Naive B cell (primary cell): Measurements from ENCODE around the gene RSPO4. TPM values are rescaled to one million over a fixed set of nuclear protein-coding genes. Genes with fewer than 3 reads are reported as not detected.
A peak's percentile ranks its signal among the peaks of the same experiment; 100 is the strongest.
"Not testable (repeated sequence)": the region's sequence is repeated elsewhere in the genome, so short reads cannot be mapped to it uniquely, and the experiment has no call there.

Experiments
- ATAC-seq, 2 donors: fragments of 150-1000 bp; cut with Tn5 transposase; 2 replicates each; pipeline ENCODE4 v1.10.0; 2021; ENCODE audit warnings: low read depth in 2 of 2, mild to moderate bottlenecking in 2 of 2, moderate library complexity in 2 of 2
- DNase-seq: peaks from one replicate; pipeline ENCODE4 v3.0.0; 2022
- H3K27ac Mint-ChIP-seq, 6 donors: one replicate each; pipeline ENCODE4 v1.8.0; 2020 to 2022; ENCODE audit warnings: mild to moderate bottlenecking in 6 of 6, mixed read lengths in 6 of 6, moderate library complexity in 5 of 6, inconsistent platforms in 2 of 6
- H3K27me3 Mint-ChIP-seq, 3 donors: one replicate each; pipeline ENCODE4 v1.8.0; 2021 to 2022; ENCODE audit warnings: mixed read lengths in 3 of 3, mild to moderate bottlenecking in 1 of 3
- H3K36me3 Mint-ChIP-seq, 2 donors: one replicate each; pipeline ENCODE4 v1.8.0; 2020 to 2022; ENCODE audit warnings: mixed read lengths in 2 of 2, inconsistent platforms in 1 of 2, mild to moderate bottlenecking in 1 of 2
- H3K4me1 Mint-ChIP-seq, 3 donors: one replicate each; pipeline ENCODE4 v1.8.0; 2020 to 2022; ENCODE audit warnings: mixed read lengths in 3 of 3, inconsistent platforms in 1 of 3, mild to moderate bottlenecking in 1 of 3, moderate library complexity in 1 of 3
- H3K4me3 Mint-ChIP-seq, 8 donors: one replicate each; pipeline ENCODE4 v1.8.0; 2020 to 2022; ENCODE audit warnings: mild to moderate bottlenecking in 8 of 8, mixed read lengths in 8 of 8, moderate library complexity in 8 of 8, inconsistent platforms in 2 of 8
- H3K9me3 Mint-ChIP-seq, 7 donors: one replicate each; pipeline ENCODE4 v1.8.0; 2020 to 2022; ENCODE audit warnings: mixed read lengths in 7 of 7, mild to moderate bottlenecking in 5 of 7, inconsistent platforms in 2 of 7, moderate library complexity in 1 of 7
- polyA plus RNA-seq, 6 donors: library from polyadenylated mRNA; unstranded; fragments of 300-500 nt; fragmentation: Illumina TruSeq; gene quantifications; one replicate each; pipeline ENCODE4 v1.2.3, GENCODE V29; 2021; ENCODE audit warnings: low read depth in 6 of 6

Gene RSPO4
- polyA plus RNA-seq: not detected

DNA sequence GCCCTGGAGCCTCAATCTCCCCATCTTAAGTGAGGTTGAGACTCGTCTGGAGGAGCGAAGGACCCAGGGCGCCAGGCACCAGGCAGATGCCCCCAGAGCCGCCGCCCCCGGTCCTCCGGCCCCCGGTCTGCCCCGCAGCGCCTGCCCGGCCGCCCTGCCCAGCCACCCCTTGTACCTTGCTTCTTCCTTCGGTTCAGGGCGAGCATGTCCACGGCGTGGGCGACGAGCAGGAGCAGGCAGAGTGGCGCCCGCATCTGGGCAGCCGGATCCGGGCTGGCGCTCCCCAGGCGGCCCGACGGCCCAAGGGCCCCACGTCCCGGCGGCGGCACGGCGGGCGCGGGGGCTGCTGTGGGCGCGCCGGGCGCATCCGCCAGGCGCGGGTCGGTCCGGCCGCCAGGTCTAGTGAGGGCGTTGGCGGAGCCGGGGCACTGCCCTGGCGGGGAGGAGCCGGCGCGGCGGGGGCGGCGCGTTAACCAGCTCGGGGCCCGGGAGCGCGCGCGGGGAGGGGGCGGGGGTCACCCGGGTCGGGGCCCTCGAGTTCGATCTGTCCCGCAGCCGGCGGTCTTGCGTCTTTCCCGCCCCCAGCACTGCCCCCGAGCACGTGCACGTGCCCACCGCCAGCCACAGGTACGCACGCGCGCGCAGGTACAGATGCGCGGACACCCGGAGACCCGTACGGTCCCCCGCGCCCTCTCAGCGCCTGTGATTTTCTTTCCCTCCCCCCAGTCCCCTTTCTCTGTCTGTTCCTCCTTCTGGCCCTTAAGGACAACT lies at the start of gene RSPO4:
RSPO4 (minus strand) TSS at position 401 of the 771 bp plus-strand sequence; CDS start at position 254, 147 bp downstream.
- peak within 1 kb of the TSS in 2 of 6 donors; percentile 29 to 93 for H3K27ac Mint-ChIP-seq

DNA sequence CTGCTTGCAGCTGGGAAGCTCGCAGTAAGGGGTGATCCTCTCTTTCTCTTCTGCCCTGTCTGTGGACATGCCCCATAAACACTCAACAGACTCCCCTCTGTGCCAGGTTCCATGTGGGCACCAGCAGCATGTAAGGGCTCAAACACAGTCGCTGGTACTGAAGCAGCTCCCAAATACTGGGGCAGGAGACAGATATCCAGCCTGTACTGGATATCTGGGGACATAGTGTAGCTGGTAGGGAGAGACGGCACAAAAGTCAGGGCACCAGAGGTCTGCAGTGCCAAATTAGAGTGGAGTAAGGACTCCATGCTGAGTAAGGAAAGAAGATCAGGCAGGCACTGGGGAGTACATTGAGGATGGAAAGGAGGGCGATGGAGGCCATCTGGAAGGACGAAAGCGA lies 48.3 kb upstream of the RSPO4 start:
- H3K4me3 Mint-ChIP-seq: no peak overlapping the region
- DNase-seq: no peak
- no peak overlapping the region for H3K27ac Mint-ChIP-seq
- H3K9me3 Mint-ChIP-seq: peaks cover 0 to 7% (median 2%) of the 10 kb centered on the region in 7 donors
- ATAC-seq: no peak
- peaks cover 0 to 8% of the 10 kb centered on the region in 2 donors for H3K36me3 Mint-ChIP-seq
- no peaks in the 10 kb centered on the region for H3K27me3 Mint-ChIP-seq
- no peaks in the 10 kb centered on the region for H3K4me1 Mint-ChIP-seq

More for the DNA sequence above, at the start of gene RSPO4:
- peaks cover 45 to 63% (median 58%) of the 10 kb centered on the region in 3 donors for H3K27me3 Mint-ChIP-seq
- no peak for DNase-seq
- H3K9me3 Mint-ChIP-seq: peaks cover 0 to 4% (median 0%) of the 10 kb centered on the region in 7 donors
- H3K36me3 Mint-ChIP-seq: peaks cover 10% of the 10 kb centered on the region in 2 donors
- H3K4me1 Mint-ChIP-seq: peaks cover 7 to 12% (median 8%) of the 10 kb centered on the region in 3 donors
- peak within 1 kb of the TSS in 7 of 8 donors; percentile 4 to 60 (median 35) for H3K4me3 Mint-ChIP-seq
- no peak for ATAC-seq

DNA sequence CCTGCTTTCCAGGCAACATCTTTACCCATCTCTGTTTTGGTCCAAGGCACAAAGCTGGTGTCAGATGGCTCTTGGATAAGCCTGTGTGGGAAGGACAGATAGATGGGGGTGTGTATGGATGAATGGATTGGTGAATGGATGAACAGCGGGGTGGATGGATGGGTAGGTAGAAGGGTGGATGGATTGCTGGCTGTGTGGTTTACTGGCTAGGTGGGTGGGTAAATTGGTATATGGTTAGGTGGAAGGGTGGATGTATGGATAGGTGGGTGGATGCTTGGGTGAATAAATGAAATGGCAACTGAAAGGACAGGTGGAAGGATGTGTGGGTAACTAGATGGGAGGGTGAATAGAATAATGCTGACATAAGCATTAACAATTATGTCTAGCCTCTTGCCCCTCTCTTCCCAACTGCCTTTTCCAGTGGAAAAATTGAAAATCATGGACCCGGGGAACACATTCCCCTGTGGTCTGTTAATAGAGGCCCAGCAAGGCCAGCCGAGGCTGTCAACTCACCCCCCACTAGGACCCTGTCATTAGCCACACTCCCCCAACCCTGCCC lies 43.8 kb upstream of the RSPO4 start:
- peaks cover 0 to 5% (median 0%) of the 10 kb centered on the region in 3 donors for H3K27me3 Mint-ChIP-seq
- peak overlapping the region in 1 of 8 donors; percentile 59 for H3K4me3 Mint-ChIP-seq
- H3K27ac Mint-ChIP-seq: peak overlapping the region in 1 of 6 donors; percentile 12
- ATAC-seq: no peak
- peaks cover 0 to 8% of the 10 kb centered on the region in 2 donors for H3K36me3 Mint-ChIP-seq
- H3K4me1 Mint-ChIP-seq: no peaks in the 10 kb centered on the region
- no peak for DNase-seq
- H3K9me3 Mint-ChIP-seq: peaks cover 0 to 7% (median 2%) of the 10 kb centered on the region in 7 donors

DNA sequence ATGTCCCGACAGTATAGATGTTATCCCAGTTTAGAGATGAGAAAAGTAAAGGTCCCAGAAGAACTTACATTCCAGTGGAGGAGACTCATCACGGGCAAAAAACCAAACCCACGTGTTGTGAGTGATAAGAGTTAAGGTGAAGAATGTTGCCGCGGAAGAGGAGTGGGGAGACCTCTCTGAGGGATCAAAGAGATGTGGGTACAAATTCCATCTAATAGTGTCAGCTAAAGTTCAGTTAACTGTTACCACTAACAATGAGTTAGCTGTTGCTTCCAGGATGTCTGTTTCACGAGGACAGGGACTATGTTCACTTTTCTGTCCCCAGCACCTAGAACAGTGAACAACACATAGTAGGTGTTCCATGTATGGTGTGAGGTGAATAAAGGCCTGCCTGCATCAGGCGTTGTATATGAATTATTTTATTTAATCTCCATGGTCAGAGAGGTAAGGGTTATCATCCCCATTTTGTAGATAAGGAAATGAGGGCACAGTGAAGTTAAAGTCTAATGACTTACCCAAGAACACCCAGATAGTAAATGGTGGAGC lies 39.8 kb upstream of the RSPO4 start:
- H3K9me3 Mint-ChIP-seq: peaks cover 0 to 3% (median 0%) of the 10 kb centered on the region in 7 donors
- peaks cover 0 to 5% (median 0%) of the 10 kb centered on the region in 3 donors for H3K27me3 Mint-ChIP-seq
- no peak overlapping the region for H3K4me3 Mint-ChIP-seq
- no peak overlapping the region for H3K27ac Mint-ChIP-seq
- peaks cover 0 to 2% of the 10 kb centered on the region in 2 donors for H3K36me3 Mint-ChIP-seq
- H3K4me1 Mint-ChIP-seq: no peaks in the 10 kb centered on the region
- no peak for DNase-seq
- ATAC-seq: no peak

DNA sequence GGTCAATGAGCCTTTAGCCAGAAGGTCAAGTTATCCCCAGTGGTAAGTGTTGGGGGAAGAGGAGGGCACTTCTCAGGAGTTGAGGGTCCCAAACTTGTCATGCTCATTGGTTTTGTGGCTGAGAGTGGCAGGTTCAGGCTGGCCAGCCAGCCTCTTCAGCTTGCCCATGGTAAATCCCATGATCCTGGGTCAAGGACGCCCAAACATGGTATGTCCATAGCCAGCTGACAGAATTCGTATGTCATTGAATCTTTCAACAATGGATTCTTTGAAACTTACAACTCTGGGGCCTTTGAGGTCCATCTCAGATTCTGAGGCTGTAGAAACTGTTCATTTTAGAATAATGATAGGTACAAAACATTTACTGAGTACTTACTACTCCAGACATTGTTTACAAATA lies 36.1 kb upstream of the RSPO4 start:
- ATAC-seq (no peak), DNase-seq (no peak)
- no peaks in the 10 kb centered on the region for H3K27me3 Mint-ChIP-seq
- H3K4me3 Mint-ChIP-seq: no peak overlapping the region
- no peaks in the 10 kb centered on the region for H3K36me3 Mint-ChIP-seq
- peaks cover 7 to 14% (median 12%) of the 10 kb centered on the region in 3 donors for H3K4me1 Mint-ChIP-seq
- no peak overlapping the region for H3K27ac Mint-ChIP-seq
- H3K9me3 Mint-ChIP-seq: no peaks in the 10 kb centered on the region

DNA sequence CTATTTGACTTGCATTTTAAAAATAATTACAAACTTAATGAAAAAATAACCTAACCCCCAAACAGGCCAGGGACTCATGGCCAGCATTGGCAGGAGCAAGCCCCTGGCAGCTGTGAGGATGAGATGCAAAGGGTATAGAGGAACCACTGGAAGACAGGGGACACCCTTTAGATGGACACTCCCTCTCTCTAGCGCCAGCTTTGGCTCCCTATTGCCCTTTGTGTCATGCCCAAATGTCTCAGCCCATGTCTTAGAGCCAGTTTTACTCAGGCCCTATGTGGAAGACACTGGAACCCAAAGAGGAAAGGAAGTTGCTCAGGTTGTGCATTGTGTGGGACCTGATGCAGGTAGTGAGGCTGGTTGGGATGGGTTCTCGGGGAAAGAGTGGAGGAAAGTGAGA lies 34.9 kb upstream of the RSPO4 start:
- Mint-ChIP-seq H3K4me1 (peaks cover 7 to 18% (median 13%) of the 10 kb centered on the region in 3 donors), H3K27ac (no peak overlapping the region), H3K4me3 (no peak overlapping the region), H3K27me3 (no peaks in the 10 kb centered on the region), H3K36me3 (no peaks in the 10 kb centered on the region), H3K9me3 (no peaks in the 10 kb centered on the region)
- DNase-seq (no peak), ATAC-seq (no peak)

DNA sequence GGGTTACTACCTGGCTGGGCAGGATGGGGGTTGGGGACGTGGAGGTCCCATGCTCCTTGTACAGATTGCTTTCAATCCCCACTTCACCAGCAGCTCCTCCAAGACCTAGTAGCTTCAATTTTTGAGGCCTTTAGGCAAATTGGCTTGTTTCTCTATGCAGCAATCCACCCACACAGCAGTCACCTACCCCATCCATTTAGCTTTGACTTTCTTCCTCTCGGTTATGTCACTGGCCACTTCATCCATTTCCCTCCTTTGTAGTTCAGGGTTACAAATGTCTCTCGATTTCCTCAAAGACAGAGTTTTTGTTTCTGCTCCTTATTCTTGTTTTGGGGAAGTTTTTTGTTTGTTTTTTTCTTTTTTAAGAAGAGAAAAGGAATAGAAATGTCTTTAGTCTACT lies 33.4 kb upstream of the RSPO4 start:
- Mint-ChIP-seq H3K4me1 (peaks cover 7 to 18% (median 13%) of the 10 kb centered on the region in 3 donors), H3K4me3 (no peak overlapping the region), H3K9me3 (no peaks in the 10 kb centered on the region), H3K27ac (peak overlapping the region in 1 of 6 donors; percentile 2), H3K36me3 (no peaks in the 10 kb centered on the region), H3K27me3 (no peaks in the 10 kb centered on the region)
- DNase-seq (no peak), ATAC-seq (no peak)

DNA sequence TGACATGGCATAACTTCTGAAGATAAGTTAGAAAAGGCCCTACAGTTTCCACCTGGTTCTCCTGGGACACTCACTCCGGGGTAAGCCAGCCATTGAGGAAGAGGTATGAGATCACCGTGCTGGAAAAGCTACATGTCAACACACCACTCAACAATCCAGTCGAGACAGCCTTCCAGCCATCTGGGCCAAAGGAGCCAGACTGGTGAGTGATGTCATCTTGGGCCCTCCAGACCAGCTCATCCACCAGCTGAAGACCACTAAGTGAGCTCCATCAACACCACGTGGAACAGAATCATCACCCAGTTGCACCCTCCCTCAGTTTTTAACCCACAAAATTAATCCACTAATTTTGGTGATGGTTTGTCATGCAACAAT lies 32.3 kb upstream of the RSPO4 start:
- Mint-ChIP-seq H3K27ac (peak overlapping the region in 3 of 6 donors; percentile 51 to 86 (median 81)), H3K4me3 (peak overlapping the region in 1 of 8 donors; percentile 45), H3K27me3 (peaks cover 0 to 6% (median 0%) of the 10 kb centered on the region in 3 donors), H3K4me1 (peaks cover 10 to 18% (median 13%) of the 10 kb centered on the region in 3 donors), H3K9me3 (no peaks in the 10 kb centered on the region), H3K36me3 (no peaks in the 10 kb centered on the region)
- no peak for DNase-seq
- ATAC-seq: no peak

DNA sequence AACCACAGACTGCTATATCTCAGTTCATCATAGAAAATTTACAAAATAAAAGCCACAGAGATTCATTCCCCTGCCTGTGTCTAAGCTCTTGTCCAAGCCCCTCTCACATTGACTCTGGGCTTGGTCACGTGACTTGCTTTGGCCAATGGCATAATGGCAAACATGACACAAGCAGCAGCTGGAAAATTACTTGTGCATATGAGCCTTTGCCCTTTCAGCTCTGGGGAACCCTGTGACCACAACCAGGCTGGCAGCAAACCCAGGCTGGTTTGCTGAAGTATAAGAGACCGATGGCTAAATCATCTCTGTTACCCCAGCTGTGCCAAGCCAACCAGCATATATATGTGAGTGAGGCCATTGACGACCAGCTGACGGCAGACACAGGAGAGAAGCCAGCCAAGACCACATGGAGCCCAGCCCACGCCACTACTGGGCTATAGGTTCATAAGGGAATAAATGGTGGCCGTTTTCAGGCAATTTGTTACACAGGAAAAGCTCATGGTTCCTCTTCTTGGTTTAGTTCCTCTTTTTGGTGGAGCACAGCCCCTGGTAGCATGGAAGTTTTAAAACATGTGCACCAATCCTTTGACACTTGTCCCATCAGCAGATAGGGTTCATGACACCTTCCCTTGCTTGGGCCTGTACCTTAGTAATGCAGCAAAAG lies 31.8 kb upstream of the RSPO4 start:
- Mint-ChIP-seq H3K27ac (peak overlapping the region in 3 of 6 donors; percentile 51 to 86 (median 81)), H3K4me3 (peak overlapping the region in 2 of 8 donors; percentile 45 to 61), H3K36me3 (no peaks in the 10 kb centered on the region), H3K9me3 (no peaks in the 10 kb centered on the region), H3K27me3 (peaks cover 0 to 6% (median 0%) of the 10 kb centered on the region in 3 donors), H3K4me1 (peaks cover 10 to 18% (median 13%) of the 10 kb centered on the region in 3 donors)
- ATAC-seq (peak; percentile 72 to 74), DNase-seq (peak; percentile 24)

DNA sequence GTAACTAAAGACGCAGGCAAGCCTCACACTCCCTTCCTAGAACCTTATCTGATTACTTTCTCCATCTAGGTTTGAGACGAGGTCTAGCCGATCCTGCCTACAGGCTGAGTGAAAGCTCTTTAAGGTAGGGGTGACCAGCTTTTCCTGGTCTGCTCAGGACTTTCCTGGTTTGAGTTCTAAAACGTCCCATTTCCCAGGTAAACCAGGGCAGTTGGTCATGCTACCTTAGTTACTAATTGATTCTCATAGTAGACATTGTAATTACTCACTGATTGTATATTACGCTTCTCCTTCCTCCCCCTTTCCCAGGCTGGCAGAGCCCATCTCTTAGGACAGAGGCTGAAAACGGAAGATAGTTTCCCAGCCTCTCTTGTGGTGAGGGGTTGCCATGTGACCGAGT lies 27.9 kb upstream of the RSPO4 start:
- H3K9me3 Mint-ChIP-seq: peaks cover 0 to 3% (median 0%) of the 10 kb centered on the region in 7 donors
- H3K4me3 Mint-ChIP-seq: no peak overlapping the region
- H3K36me3 Mint-ChIP-seq: no peaks in the 10 kb centered on the region
- no peak for DNase-seq
- H3K27me3 Mint-ChIP-seq: peaks cover 0 to 11% (median 6%) of the 10 kb centered on the region in 3 donors
- H3K27ac Mint-ChIP-seq: no peak overlapping the region
- H3K4me1 Mint-ChIP-seq: peaks cover 13 to 18% (median 14%) of the 10 kb centered on the region in 3 donors
- no peak for ATAC-seq

DNA sequence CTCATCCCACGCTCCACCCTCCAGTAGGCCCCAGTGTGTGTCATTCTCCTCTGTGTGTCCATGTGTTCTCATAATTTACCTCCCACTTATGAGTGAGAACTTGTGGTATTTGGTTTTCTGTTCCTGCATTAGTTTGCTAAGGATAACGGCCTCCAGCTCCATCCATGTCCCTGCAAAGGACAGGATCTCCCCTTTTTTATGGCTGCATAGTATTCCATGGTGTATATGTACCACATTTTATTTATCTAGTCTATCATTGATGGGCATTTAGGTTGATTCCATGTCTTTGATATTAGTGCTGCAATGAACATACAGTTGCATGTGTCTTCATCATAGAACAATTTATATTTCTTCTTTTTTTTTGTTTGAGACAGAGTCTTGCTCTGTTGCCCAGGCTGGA lies 24.1 kb upstream of the RSPO4 start:
- not testable (repeated sequence) for H3K4me3 Mint-ChIP-seq, H3K4me1 Mint-ChIP-seq, H3K36me3 Mint-ChIP-seq, ATAC-seq, DNase-seq, H3K9me3 Mint-ChIP-seq
- Mint-ChIP-seq H3K27me3 (peaks cover 7 to 34% (median 22%) of the 10 kb centered on the region in 3 donors), H3K27ac (peak overlapping the region in 1 of 6 donors; percentile 52)

DNA sequence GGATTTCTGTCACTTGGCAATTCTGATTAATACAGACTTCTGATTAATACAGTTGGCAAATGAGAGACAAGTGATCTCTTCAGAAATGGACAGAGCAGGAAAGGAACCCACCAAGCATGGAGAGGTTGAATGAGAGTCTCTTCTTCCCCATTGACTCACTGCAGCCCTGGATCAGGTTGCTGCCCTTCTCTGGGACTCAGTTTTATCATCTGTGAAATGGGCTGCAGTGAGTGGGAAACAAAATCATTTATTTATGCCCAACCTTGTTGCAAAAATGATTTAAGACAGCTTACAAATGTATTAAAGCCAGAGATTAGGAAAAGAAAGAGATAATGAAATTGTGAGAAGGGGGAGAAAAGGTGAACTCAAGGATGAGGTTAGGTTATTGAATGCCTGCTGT lies 20.8 kb upstream of the RSPO4 start:
- peaks cover 0 to 3% (median 0%) of the 10 kb centered on the region in 7 donors for H3K9me3 Mint-ChIP-seq
- no peaks in the 10 kb centered on the region for H3K4me1 Mint-ChIP-seq
- no peak overlapping the region for H3K4me3 Mint-ChIP-seq
- ATAC-seq: no peak
- H3K27ac Mint-ChIP-seq: no peak overlapping the region
- peaks cover 16 to 46% (median 37%) of the 10 kb centered on the region in 3 donors for H3K27me3 Mint-ChIP-seq
- peaks cover 0 to 5% of the 10 kb centered on the region in 2 donors for H3K36me3 Mint-ChIP-seq
- no peak for DNase-seq

DNA sequence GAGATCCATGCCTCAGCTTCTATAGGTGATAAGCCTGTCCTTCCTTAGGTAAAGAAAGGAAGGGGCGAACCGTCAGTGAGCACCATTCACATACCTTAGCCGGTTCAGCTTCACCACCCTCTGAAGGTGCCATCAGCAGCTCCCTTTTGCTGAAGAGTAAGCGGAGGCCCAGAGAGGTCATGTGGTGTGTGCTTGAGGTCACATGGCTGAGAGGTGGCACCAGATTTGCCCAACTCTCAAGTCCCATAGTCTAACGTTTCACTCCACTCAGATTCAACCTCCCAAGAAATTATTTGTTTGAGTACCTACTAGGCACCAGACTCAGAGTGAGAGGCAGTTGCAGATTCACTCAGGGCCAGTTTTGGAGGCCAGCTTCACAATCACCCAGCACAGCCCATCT lies 18.5 kb upstream of the RSPO4 start:
- Mint-ChIP-seq H3K27ac (no peak overlapping the region), H3K9me3 (no peaks in the 10 kb centered on the region), H3K36me3 (peaks cover 0 to 5% of the 10 kb centered on the region in 2 donors), H3K27me3 (peaks cover 16 to 39% (median 37%) of the 10 kb centered on the region in 3 donors), H3K4me1 (peaks cover 0 to 4% (median 2%) of the 10 kb centered on the region in 3 donors), H3K4me3 (no peak overlapping the region)
- DNase-seq: no peak
- ATAC-seq: no peak
